Neural cell (in vitro differentiated cells): ENCODE data around the gene ATP8B3. TPM values are rescaled to one million over a fixed set of nuclear protein-coding genes. Genes with fewer than 3 reads are reported as not detected.

Experiments used
- H2AFZ ChIP-seq: fragments of 200-600, 300-800 bp; sonication (generic), shearing (Covaris generic); 2 replicates; pipeline ENCODE4 v1.6.0; 2014; ENCODE audit warnings: low read depth, mild to moderate bottlenecking, antibody characterized with exemption, low read length, moderate library complexity
- H3F3A ChIP-seq: fragments of 200-600 bp; shearing (Covaris generic); 2 replicates; pipeline ENCODE4 v1.6.1; 2016; ENCODE audit warnings: mild to moderate bottlenecking, moderate library complexity, mixed read lengths, antibody characterized with exemption, low read length; ENCODE audit not compliant: insufficient read depth, poor library complexity, severe bottlenecking
- H3K27ac ChIP-seq: fragments of 200-600, 300-800 bp; sonication (generic), shearing (Covaris generic); 2 replicates; pipeline ENCODE4 v1.5.1; 2014; ENCODE audit warnings: mild to moderate bottlenecking, low read length, moderate library complexity
- H3K27me3 ChIP-seq: fragments of 300-800, 200-600 bp; sonication (generic), shearing (Covaris generic); 2 replicates; pipeline ENCODE4 v1.6.0; 2014; ENCODE audit warnings: mild to moderate bottlenecking, low read depth, low read length, moderate library complexity; ENCODE audit not compliant: insufficient read depth
- H3K36me3 ChIP-seq: fragments of 300-800, 200-600 bp; sonication (generic), shearing (Covaris generic); 2 replicates; pipeline ENCODE4 v1.5.1; 2014; ENCODE audit warnings: mild to moderate bottlenecking, antibody characterized with exemption, low read length, moderate library complexity; ENCODE audit not compliant: insufficient read depth
- H3K4me2 ChIP-seq: fragments of 300-800, 200-600 bp; sonication (generic), shearing (Covaris generic); 2 replicates; pipeline ENCODE4 v1.6.0; 2014; ENCODE audit warnings: mild to moderate bottlenecking, low read length
- H3K4me3 ChIP-seq: fragments of 300-800, 200-600 bp; sonication (generic), shearing (Covaris generic); 2 replicates; pipeline ENCODE4 v1.5.1; 2014; ENCODE audit warnings: mild to moderate bottlenecking, low read length, moderate library complexity
- H3K79me2 ChIP-seq: fragments of 200-600 bp; shearing (Covaris generic); replicated peaks from 2 replicates; pipeline ENCODE4 v1.6.0; 2014; ENCODE audit warnings: mild to moderate bottlenecking, low read length, moderate library complexity; ENCODE audit not compliant: insufficient read depth
- H3K9ac ChIP-seq: fragments of 300-800, 200-600 bp; sonication (generic), shearing (Covaris generic); 2 replicates; pipeline ENCODE4 v1.6.1; 2016; ENCODE audit warnings: mild to moderate bottlenecking, low read length, mixed read lengths
- H3K9me2 ChIP-seq: fragments of 200-600 bp; shearing (Covaris generic); 2 replicates; pipeline ENCODE4 v1.6.1; 2016; ENCODE audit warnings: mild to moderate bottlenecking, low read length, mixed read lengths; ENCODE audit not compliant: insufficient read depth
- H3K9me3 ChIP-seq: fragments of 200-600, 300-800 bp; sonication (generic), shearing (Covaris generic); 2 replicates; pipeline ENCODE4 v1.6.1; 2016; ENCODE audit warnings: mild to moderate bottlenecking, mixed run types, low read length, moderate library complexity, mixed read lengths
- H4K20me1 ChIP-seq: fragments of 200-600 bp; shearing (Covaris generic); 2 replicates; pipeline ENCODE4 v1.6.1; 2016; ENCODE audit warnings: mild to moderate bottlenecking, mixed run types; ENCODE audit not compliant: insufficient read depth
- EP300 ChIP-seq: fragments of 450-650 bp; conservative IDR thresholded peaks from 2 replicates; pipeline ENCODE4 v1.6.1; 2014; ENCODE audit warnings: antibody characterized with exemption, mild to moderate bottlenecking, moderate library complexity; ENCODE audit not compliant: poor library complexity, severe bottlenecking
- EZH2 ChIP-seq: fragments of 200-600, 300-800 bp; shearing (Covaris generic), sonication (generic); IDR thresholded peaks from 2 replicates; pipeline ENCODE4 v1.6.1; 2014; ENCODE audit warnings: antibody characterized with exemption, low read length, borderline replicate concordance, mild to moderate bottlenecking; ENCODE audit not compliant: insufficient read depth, poor library complexity, severe bottlenecking
- MXI1 ChIP-seq: fragments of 450-650 bp; conservative IDR thresholded peaks from 2 replicates; pipeline ENCODE4 v1.6.1; 2014; ENCODE audit warnings: antibody characterized with exemption, mild to moderate bottlenecking; ENCODE audit not compliant: poor library complexity, severe bottlenecking
- POLR2AphosphoS5 ChIP-seq: IDR thresholded peaks from 2 replicates; pipeline ENCODE4 v1.6.1; 2012
- RAD21 ChIP-seq: fragments of 450-650 bp; conservative IDR thresholded peaks from 2 replicates; pipeline ENCODE4 v1.6.1; 2014; ENCODE audit warnings: antibody characterized with exemption, mild to moderate bottlenecking, moderate library complexity
- REST ChIP-seq: IDR thresholded peaks from 2 replicates; pipeline ENCODE4 v1.6.1; 2012; ENCODE audit warnings: borderline replicate concordance
- SMC3 ChIP-seq: fragments of 450-650 bp; conservative IDR thresholded peaks from 2 replicates; pipeline ENCODE4 v1.6.1; 2014; ENCODE audit warnings: antibody characterized with exemption, mild to moderate bottlenecking, moderate library complexity; ENCODE audit not compliant: poor library complexity
- TAF1 ChIP-seq: IDR thresholded peaks from 2 replicates; pipeline ENCODE4 v1.6.1; 2012; ENCODE audit warnings: low read depth
- polyA plus RNA-seq: library from polyadenylated mRNA; depleted of rRNA; stranded (reverse); fragments of >200 nt; gene quantifications from 2 replicates; pipeline ENCODE4 v1.2.3, GENCODE V29; 2014
- TF ChIP-seq, protein P1 (sequence below): fragments of 450-650 bp; IDR thresholded peaks from 2 replicates; pipeline ENCODE4 v1.5.1; 2014; ENCODE audit warnings: antibody characterized with exemption, mild to moderate bottlenecking, moderate library complexity; ENCODE audit not compliant: poor library complexity, severe bottlenecking

Gene ATP8B3
- polyA plus RNA-seq, 1 donor from 2014 or later: 1.5 TPM

- Histone ChIP-seq H3K9ac (no peak overlapping the region), H3K4me2 (no peak overlapping the region), H3K36me3 (no peaks in the 10 kb centered on the region), H3K4me3 (no peak overlapping the region), H2AFZ (no peak overlapping the region), H3K9me2 (no peaks in the 10 kb centered on the region), H3K27me3 (no peaks in the 10 kb centered on the region), H3K27ac (no peak overlapping the region), H3K79me2 (no peaks in the 10 kb centered on the region), H4K20me1 (no peaks in the 10 kb centered on the region), H3K9me3 (no peaks in the 10 kb centered on the region), H3F3A (no peaks in the 10 kb centered on the region)
- TF ChIP-seq EZH2 (no peak), EP300 (no peak), RAD21 (no peak), SMC3 (no peak), REST (no peak), MXI1 (no peak), TAF1 (no peak), POLR2AphosphoS5 (no peak)
- TF ChIP-seq, protein P1, sequence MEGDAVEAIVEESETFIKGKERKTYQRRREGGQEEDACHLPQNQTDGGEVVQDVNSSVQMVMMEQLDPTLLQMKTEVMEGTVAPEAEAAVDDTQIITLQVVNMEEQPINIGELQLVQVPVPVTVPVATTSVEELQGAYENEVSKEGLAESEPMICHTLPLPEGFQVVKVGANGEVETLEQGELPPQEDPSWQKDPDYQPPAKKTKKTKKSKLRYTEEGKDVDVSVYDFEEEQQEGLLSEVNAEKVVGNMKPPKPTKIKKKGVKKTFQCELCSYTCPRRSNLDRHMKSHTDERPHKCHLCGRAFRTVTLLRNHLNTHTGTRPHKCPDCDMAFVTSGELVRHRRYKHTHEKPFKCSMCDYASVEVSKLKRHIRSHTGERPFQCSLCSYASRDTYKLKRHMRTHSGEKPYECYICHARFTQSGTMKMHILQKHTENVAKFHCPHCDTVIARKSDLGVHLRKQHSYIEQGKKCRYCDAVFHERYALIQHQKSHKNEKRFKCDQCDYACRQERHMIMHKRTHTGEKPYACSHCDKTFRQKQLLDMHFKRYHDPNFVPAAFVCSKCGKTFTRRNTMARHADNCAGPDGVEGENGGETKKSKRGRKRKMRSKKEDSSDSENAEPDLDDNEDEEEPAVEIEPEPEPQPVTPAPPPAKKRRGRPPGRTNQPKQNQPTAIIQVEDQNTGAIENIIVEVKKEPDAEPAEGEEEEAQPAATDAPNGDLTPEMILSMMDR: no peak
Observed at GRCh38 chr19:1829958-1830357, 17.9 kb upstream of the ATP8B3 start.

- Histone ChIP-seq H3F3A (no peaks in the 10 kb centered on the region), H3K9me2 (no peaks in the 10 kb centered on the region), H3K79me2 (no peaks in the 10 kb centered on the region), H4K20me1 (no peaks in the 10 kb centered on the region), H3K27me3 (no peaks in the 10 kb centered on the region), H3K4me2 (no peak overlapping the region), H3K36me3 (no peaks in the 10 kb centered on the region), H3K27ac (no peak overlapping the region), H3K9ac (no peak overlapping the region), H3K4me3 (no peak overlapping the region), H2AFZ (no peak overlapping the region), H3K9me3 (no peaks in the 10 kb centered on the region)
- TF ChIP-seq TAF1 (no peak), SMC3 (no peak), REST (no peak), RAD21 (no peak), EP300 (no peak), MXI1 (no peak), EZH2 (no peak), POLR2AphosphoS5 (no peak)
- TF ChIP-seq, protein P1: no peak
Observed at GRCh38 chr19:1828279-1829238, 16.5 kb upstream of the ATP8B3 start.
